ENCODE data around the gene RPS21. TPM values are rescaled to one million over a fixed set of nuclear protein-coding genes. Genes with fewer than 3 reads are reported as not detected.

Gene RPS21
- polyA plus RNA-seq, 1 of the 3 experiments (the other 2 are of a cell fraction): 16,625 TPM

GRCh38 chr20:62348604-62349003 lies 38.3 kb upstream of the RPS21 start:
- Histone ChIP-seq H4K20me1 (ENCODE audit: insufficient read depth) (no peaks in the 10 kb centered on the region), H3K4me1 (ENCODE audit: control insufficient read depth in 1 of 2, insufficient read depth in 2 of 2, low read depth in 1 of 2, low read length in 1 of 2) (peaks cover 0 to 15% of the 10 kb centered on the region in 2 experiments; a peak in 2 of 4 replicates), H3K4me2 (no peak overlapping the region), H3K9ac (no peak overlapping the region), H3K9me3 (no peaks in the 10 kb centered on the region), H3K36me3 (replicated peaks in 1 of 2; ENCODE audit: control insufficient read depth in 1 of 2, insufficient read depth in 2 of 2, low read length in 1 of 2) (peaks cover 11 to 39% of the 10 kb centered on the region in 2 experiments), H3K4me3 (ENCODE audit: low read depth in 2 of 2, low read length in 1 of 2) (no peak overlapping the region), H3F3A (replicated peaks; ENCODE audit: insufficient read depth) (no peaks in the 10 kb centered on the region), H3K27ac (ENCODE audit: low read depth in 2 of 2, low read length in 1 of 2) (no peak overlapping the region), H2AFZ (ENCODE audit: low read depth) (no peak overlapping the region), H3K9me2 (no peaks in the 10 kb centered on the region), H3K79me2 (ENCODE audit: insufficient read depth) (no peaks in the 10 kb centered on the region), H3K27me3 (ENCODE audit: insufficient read depth) (no peaks in the 10 kb centered on the region)
- no peak for DNase-seq
- ChIA-PET POLR2A (no interaction called here), CTCF (interaction anchor here (2.2 kb wide), 1 partner anchor 33 kb away, joined by 11 read pairs; no protein-coding TSS in a partner anchor)
- 79% methylated on average over 1 of the region's 1 CpG for WGBS (ENCODE audit: low lambda C conversion rate)
- TF ChIP-seq TEAD4 (IDR thresholded peaks at IDR 0.05; ENCODE audit: borderline replicate concordance, insufficient read depth) (no peak), USF2 (IDR thresholded peaks at IDR 0.05; ENCODE audit: borderline replicate concordance, low read depth, low read length) (no peak), MXI1 (IDR thresholded peaks at IDR 0.05; ENCODE audit: low read depth, low read length) (no peak), TAF1 (IDR thresholded peaks at IDR 0.05; ENCODE audit: borderline replicate concordance, low read depth, low read length) (no peak), NFIC (IDR thresholded peaks at IDR 0.05; ENCODE audit: borderline replicate concordance) (no peak), MEF2A (IDR thresholded peaks at IDR 0.05; ENCODE audit: borderline replicate concordance, low read depth) (no peak), RFX5 (IDR thresholded peaks at IDR 0.05; ENCODE audit: low read length) (no peak), EZH2phosphoT487 (IDR thresholded peaks at IDR 0.05; ENCODE audit: borderline replicate concordance, low read depth) (no peak), RXRA (IDR thresholded peaks at IDR 0.05; ENCODE audit: borderline replicate concordance, low read depth) (no peak), FOSL2 (IDR thresholded peaks at IDR 0.05; ENCODE audit: borderline replicate concordance, low read depth) (no peak), GABPA (IDR thresholded peaks at IDR 0.05; ENCODE audit: low read depth) (no peak), CTCF (IDR thresholded peaks at IDR 0.05) (no peak), SMC3 (IDR thresholded peaks at IDR 0.05; ENCODE audit: low read depth, low read length) (no peak), MAX (IDR thresholded peaks at IDR 0.05; ENCODE audit: low read depth) (no peak), CHD2 (IDR thresholded peaks at IDR 0.05; ENCODE audit: low read length, partially characterized antibody) (no peak), ZBTB33 (IDR thresholded peaks at IDR 0.05; ENCODE audit: borderline replicate concordance, low read depth) (no peak)
- TF ChIP-seq, protein P1, sequence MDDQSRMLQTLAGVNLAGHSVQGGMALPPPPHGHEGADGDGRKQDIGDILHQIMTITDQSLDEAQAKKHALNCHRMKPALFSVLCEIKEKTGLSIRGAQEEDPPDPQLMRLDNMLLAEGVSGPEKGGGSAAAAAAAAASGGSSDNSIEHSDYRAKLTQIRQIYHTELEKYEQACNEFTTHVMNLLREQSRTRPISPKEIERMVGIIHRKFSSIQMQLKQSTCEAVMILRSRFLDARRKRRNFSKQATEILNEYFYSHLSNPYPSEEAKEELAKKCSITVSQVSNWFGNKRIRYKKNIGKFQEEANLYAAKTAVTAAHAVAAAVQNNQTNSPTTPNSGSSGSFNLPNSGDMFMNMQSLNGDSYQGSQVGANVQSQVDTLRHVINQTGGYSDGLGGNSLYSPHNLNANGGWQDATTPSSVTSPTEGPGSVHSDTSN (IDR thresholded peaks at IDR 0.05): no peak
- TF ChIP-seq, protein P2, sequence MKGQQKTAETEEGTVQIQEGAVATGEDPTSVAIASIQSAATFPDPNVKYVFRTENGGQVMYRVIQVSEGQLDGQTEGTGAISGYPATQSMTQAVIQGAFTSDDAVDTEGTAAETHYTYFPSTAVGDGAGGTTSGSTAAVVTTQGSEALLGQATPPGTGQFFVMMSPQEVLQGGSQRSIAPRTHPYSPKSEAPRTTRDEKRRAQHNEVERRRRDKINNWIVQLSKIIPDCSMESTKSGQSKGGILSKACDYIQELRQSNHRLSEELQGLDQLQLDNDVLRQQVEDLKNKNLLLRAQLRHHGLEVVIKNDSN (IDR thresholded peaks at IDR 0.05; ENCODE audit: borderline replicate concordance, low read depth): no peak
